K562 treated with DMSO at 1 percent for 12 hours (cell line): ENCODE measurements around the gene KCNMB3. TPM values are rescaled to one million over a fixed set of nuclear protein-coding genes. Genes with fewer than 3 reads are reported as not detected.

ENCODE experiments used
- total RNA-seq: library from RNA; unstranded; fragments of 300-600 nt; gene quantifications from 2 replicates; pipeline ENCODE4 v1.2.3, GENCODE V29; 2022; ENCODE audit not compliant: insufficient read depth

The KCNMB3 gene
- total RNA-seq = 3.6 and 12.3 TPM in 2 replicates

GRCh38 chr3:179250803-179251476 lies at the start of gene KCNMB3:
Gene KCNMB3 (minus strand): TSS chr3:179251114. CDS start chr3:179250990, 124 bp downstream.

Other genes with a start within 250 kb of the KCNMB3 start
- gene ZMAT3, start 179.3 kb downstream of the KCNMB3 start, total RNA-seq = 2.5 and 9.7 TPM in 2 replicates
- 2.5 and 9.5 TPM in 2 replicates for gene PIK3CA, start 102.8 kb downstream of the KCNMB3 start, total RNA-seq
- 14.1 and 44.5 TPM in 2 replicates for gene ZNF639, start 71.9 kb upstream of the KCNMB3 start, total RNA-seq
- 3.4 and 14.6 TPM in 2 replicates for gene MFN1, start 96.6 kb upstream of the KCNMB3 start, total RNA-seq
- 2.3 and 9.9 TPM in 2 replicates for gene GNB4, start 200.4 kb upstream of the KCNMB3 start, total RNA-seq